Measurements from ENCODE around the gene HMGCLL1.

GRCh38 chr6:55449225-55449624 is 129.8 kb downstream of the HMGCLL1 start:
- TF ChIP-seq, protein P1, sequence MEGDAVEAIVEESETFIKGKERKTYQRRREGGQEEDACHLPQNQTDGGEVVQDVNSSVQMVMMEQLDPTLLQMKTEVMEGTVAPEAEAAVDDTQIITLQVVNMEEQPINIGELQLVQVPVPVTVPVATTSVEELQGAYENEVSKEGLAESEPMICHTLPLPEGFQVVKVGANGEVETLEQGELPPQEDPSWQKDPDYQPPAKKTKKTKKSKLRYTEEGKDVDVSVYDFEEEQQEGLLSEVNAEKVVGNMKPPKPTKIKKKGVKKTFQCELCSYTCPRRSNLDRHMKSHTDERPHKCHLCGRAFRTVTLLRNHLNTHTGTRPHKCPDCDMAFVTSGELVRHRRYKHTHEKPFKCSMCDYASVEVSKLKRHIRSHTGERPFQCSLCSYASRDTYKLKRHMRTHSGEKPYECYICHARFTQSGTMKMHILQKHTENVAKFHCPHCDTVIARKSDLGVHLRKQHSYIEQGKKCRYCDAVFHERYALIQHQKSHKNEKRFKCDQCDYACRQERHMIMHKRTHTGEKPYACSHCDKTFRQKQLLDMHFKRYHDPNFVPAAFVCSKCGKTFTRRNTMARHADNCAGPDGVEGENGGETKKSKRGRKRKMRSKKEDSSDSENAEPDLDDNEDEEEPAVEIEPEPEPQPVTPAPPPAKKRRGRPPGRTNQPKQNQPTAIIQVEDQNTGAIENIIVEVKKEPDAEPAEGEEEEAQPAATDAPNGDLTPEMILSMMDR (IDR thresholded peaks at IDR 0.05): no peak
- no peak for TF ChIP-seq POLR2A (IDR thresholded peaks at IDR 0.05)

Measured in right lobe of liver (tissue), 4 donors.